Measurements from ENCODE around the gene GLMN.

- TF ChIP-seq POLR2A (IDR thresholded peaks at IDR 0.05; ENCODE audit: low read length): no peak
- no peak for TF ChIP-seq GATA1 (IDR thresholded peaks at IDR 0.05; ENCODE audit: low read depth, low read length)
These were observed 36.3 kb downstream of the GLMN start for GRCh38 chr1:92262516-92262915.

All from erythroblast (primary cell).